ENCODE results near the gene CUX1.
"Not testable (repeated sequence)": the region's sequence is repeated elsewhere in the genome, so short reads cannot be mapped to it uniquely, and the experiment has no call there.

CUX1 gene

DNA sequence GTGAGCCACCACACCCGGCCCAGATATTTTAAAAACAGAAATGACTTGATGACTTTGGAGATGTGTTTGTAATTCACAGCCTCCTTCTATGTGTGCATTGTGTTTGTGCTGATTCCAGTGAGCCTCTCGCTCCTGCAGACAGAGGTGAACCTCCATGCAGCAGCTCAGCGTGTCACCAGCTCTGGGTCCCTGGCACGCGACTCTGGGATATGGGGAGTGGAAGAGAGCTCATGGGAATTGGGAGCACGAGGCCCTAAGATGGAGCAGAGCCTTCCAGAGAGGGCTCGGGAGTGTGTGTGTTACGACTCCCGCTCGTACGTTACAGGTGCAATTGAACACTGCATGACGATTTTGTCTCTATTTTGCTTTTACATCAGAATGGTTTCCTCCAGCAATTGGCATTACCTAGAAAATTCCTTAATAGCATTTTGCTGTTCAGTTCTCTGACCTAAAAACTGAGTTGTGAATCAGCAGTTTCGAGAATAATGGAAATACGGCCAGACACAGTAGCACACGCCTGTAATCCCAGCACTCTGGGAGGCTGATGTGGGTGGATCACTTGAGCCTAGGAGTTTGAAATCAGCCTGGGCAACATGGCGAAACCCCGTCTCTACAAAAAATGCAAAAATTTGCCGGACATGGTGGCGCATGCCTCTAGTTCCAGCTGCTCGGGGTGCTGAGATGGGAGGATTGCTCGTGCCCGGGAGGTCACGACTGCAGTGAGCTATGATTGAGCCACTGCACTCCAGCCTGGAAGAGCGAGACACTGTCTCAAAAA, 204.6 kb downstream of the CUX1 start:
- DNase-seq: no peak

DNA sequence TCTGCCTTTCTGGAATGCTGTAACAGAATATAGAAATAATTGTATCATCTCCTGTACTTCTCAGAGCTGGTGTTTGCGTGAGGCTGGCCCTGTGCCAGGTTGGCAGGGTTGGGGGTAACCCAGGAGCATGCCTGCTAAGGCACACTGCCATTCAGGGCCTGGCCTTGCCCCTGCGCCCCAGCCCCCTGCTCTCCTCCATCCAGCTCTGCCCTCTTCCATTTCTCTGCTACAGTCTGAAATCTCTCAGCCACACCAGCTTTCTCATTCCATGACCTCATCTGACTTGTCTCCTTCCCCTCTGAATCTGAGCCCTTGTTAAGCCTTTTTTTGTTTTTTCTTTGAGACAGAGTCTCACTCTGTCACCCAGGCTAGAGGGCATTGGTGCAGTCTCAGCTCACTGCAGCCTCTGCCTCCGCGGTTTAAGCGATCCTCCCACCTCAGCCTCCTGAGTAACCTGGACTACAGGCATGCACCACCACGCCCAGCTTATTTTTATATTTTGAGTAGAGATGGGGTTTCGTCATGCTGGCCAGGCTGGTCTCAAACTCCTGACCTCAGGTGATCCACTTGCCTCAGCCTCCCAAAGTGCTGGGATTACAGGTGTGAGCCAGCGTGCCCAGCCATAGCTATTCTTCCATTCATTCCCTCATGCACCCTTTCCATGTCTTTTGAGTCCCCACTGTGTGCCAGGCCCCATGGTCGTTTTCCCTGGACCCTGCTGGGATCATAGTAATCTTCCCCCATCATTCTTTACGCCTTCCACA, 206.8 kb downstream of the CUX1 start:
- no peak for DNase-seq

GRCh38 chr7:102024769-102025391, 207.5 kb downstream of the CUX1 start:
- DNase-seq: no peak

GRCh38 chr7:102025777-102026176, 208.4 kb downstream of the CUX1 start:
- not testable (repeated sequence) for DNase-seq

DNA sequence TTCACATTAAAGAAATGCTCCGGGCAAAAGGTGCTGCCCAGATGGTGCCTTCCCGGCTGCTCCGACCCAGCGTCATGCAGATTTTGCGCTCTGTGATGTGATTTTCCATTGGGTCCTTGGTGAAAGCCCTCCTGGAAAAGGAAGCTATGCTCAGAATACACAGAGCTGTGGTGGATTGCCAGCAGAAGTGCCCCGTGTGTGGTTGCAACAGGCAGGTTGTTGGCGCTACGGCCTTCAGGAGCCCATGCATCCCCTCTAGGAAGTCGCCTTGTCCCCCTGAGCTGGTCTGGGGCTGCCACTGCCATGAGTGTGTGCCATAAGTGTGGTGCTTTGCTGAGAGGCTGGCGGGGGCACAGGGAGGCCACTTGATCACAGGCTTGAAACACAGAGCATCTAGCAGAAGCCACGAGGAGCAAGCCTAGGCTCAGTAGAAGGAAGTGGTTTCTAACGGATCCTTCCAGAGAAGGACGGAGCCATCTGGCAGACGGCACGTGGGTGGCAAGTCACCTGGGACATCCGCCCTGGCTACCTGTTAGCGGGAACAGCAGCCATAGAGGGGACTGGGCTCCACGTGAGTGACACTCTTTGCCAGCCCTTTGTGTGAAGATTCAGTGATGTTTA, 210.9 kb downstream of the CUX1 start:
- DNase-seq: no peak

DNA sequence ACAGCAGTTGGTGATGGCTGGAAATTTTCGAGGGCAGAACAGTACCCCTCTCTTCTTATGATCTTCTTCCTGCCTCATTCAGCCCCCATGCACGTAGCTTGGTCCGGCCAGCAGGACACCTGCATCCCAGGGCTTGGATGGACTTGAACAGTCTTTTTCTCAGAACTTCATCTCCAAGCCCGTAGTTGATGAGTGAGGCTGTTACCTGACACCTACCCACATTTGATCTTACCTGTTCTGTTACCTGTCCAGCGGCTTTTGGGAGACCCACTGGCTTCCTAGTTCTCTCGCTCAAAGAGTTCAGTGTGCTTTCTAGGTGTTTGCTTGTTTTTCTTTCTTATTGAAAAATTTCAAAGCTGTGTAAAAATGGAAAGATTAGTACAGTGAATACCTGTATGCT, 212.2 kb downstream of the CUX1 start:
- DNase-seq: no peak

- no peak for DNase-seq
Observed at GRCh38 chr7:102030696-102031095, 213.3 kb downstream of the CUX1 start.

GRCh38 chr7:102036958-102037357, 219.5 kb downstream of the CUX1 start:
- DNase-seq: no peak

DNA sequence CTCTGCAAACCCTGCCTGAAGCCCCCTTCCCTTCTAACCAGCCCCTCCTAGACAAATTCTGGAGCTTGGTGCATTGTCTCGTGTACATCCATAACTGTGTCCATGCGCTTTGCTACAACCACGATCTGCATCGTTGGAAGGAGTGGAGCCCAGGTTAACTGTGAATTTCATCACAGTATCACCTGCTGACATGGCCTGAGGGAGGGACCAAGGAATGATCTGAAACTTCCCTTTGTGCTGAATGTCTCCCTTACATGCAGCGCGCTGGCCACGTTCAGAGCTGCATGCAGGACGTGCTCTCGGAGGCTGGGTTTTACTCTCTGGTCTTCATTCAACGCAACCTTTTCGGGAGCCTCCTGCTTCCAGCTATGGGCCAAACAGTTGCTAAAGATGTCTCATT, 222.3 kb downstream of the CUX1 start:
- DNase-seq: no peak

DNA sequence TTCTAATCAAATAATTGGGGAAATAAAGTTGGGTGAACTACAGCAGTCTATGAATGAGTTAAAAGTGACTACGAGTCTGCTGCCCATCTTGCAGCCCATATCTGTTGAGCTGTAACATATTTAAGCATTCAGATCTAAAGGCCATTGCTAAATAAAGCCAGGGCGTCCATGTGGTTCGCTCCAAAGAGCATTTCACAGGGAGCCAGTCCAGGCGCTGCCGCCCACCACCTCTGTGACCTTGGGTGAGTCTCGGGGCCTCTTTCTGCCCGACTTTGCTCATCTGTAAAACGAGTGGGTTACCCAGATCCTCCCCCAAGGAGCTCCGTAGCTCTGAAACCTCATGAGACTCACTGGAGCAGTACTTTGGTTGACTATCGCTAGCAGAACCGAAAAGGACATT, 223.1 kb downstream of the CUX1 start:
- DNase-seq: no peak

DNA sequence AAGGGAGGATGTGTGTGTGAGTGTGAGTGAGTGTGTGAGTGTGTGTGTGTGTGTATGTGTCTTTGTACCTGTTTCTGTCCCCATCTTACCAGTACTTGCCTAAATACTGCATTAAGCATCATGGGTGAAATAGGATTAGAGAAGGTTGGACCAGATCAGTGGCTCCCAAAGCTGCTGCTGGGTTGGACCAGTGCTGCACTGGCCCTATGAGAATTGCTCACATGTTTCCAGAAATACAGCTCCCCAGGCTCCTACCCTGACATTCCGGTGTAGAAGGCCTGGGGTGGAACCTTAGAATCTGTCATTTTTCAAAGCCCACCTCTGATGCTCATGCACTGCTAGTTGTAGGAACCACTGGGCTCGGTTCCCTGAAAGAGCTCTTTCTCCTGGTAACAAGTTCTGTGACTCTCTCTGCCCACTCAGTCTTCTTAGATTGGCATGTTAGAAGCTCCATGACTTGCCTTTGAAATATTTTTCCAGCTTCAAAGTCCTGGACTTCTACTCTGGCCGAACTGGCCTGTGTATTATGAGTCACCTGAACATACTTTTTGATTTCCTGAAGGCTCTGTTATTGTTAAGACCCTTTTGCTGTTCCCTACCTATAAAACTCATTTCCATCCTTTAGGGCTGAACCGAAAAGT, 224.7 kb downstream of the CUX1 start:
- no peak for DNase-seq

GRCh38 chr7:102042796-102043195, 225.4 kb downstream of the CUX1 start:
- DNase-seq: not testable (repeated sequence)

GRCh38 chr7:102044641-102044983, 227.2 kb downstream of the CUX1 start:
- no peak for DNase-seq

DNA sequence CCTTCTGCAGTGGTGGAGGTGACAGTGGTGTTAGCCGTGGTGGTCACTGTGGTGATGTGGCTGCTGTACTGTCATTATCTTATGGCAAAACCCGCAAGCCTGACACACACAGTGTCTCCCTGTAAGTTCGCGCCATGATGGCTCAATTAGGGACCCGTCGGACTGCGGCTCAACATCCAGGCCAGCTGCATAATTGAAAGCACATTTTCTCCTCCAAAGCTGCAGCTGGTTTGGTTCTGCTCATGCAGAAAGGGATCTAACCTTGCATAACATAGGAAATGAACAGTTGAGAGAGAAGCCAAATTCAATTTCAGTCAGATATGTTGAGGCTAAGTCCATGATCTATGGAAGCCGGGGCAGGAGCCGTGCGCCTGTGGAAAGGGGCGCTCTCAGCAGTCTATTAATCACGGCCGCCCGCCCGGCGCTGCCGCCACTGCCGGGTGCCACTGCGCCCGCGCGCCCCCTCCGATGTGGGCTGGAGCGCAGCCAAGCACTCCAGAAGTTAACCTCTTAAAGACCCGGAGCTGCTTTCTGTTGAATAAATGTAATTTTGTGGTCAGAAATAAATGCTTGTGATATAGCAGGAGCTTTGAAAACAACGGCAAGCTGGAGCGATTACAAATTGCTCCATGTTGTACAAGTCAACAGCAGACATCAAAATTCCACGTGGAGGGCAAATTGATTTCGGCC, 227.7 kb downstream of the CUX1 start:
- no peak for DNase-seq

GRCh38 chr7:102045681-102046372, 228.4 kb downstream of the CUX1 start:
- no peak for DNase-seq

GRCh38 chr7:102046373-102047117, 229.1 kb downstream of the CUX1 start:
- no peak for DNase-seq

GRCh38 chr7:102047167-102047566, 229.7 kb downstream of the CUX1 start:
- DNase-seq: no peak

GRCh38 chr7:102049765-102050164, 232.3 kb downstream of the CUX1 start:
- DNase-seq: no peak

GRCh38 chr7:102050864-102051460, 233.5 kb downstream of the CUX1 start:
- no peak for DNase-seq

DNA sequence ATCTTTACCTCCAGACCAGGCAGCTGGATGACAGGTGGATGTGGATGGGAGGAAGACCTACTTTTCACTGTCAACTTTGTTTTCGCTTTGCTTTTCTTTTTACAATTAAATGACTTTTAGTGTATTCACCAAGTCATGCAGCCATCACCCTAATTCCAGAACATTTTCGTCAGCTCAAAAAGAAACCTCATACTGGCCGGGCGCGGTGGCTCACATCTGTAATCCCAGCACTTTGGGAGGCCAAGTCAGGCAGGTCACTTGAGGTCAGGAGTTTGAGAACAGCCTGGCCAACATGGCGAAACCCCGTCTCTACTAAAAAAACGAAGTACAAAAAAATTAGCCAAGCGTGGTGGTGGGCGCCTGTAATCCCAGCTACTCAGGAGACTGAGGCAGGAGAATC, 234.3 kb downstream of the CUX1 start:
- not testable (repeated sequence) for DNase-seq

DNA sequence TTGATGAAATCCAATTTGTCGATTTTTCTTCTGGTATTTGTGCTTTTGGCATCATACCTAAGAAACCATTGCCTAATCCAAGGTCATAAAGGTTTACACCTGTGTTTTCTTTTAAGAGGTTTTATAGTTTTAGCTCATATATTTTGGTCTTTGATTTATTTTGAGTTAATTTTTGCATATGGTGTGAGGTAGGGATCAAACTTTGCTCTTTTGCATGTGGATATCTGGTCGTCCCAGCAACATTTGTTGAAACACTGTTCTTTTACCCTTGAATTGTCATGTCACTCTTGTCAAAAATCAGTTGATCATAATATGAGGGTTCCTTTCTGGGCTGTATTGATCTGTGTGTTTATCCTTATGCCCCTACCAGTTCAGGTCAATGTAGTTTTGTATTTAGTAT, 236.7 kb downstream of the CUX1 start:
- no peak for DNase-seq

Measured in activated CD4-positive, alpha-beta T cell treated with anti-CD3 and anti-CD28 coated beads, Interleukin-2, amount 50 U/mL, for 1 hour (primary cell).